Measurements from ENCODE around the gene BAD.
A peak's percentile ranks its signal among the peaks of the same experiment; 100 is the strongest.

Gene BAD

DNA sequence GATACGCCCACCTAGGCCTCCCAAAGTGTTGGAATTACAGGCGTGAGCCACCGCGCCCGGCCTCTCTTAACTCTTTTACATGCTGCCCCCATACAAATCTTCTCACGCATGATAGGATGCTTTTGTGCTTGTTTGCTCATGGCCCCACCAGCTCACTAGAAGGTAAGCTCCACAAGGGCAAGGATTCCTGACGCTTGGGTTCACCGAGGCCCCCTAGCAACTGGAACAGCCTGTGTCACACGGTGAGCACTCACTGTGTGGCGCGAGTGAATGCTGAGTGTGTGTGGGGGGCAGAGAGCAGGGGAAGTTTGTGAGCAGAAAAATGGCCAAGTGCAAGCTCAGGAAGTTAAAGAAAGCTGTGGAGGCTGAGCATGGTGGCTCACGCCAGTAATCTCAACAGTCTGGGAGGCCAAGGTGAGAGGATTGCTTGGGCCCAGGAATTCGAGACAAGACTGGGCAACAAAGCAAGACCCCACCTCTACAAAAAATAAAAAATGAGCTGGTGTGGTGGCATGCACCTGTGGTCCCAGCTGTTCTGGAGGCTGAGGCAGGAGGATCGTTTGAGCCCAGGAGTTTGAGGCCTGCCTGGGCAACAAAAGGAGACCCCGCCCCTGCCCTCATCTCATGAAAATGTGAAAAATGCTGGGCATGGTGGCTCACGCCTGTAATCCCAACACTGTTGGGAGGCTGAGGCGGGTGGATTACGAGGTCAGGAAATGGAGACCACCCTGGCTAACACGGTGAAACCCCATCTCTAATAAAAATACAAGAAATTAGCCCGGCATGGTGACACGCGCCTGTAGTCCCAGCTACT lies 2.3 kb downstream of the BAD start:
- DNase-seq (ENCODE audit: insufficient read length) (no peak), FAIRE-seq (no peak)
- TF ChIP-seq POLR2AphosphoS5 (IDR thresholded peaks at IDR 0.05; ENCODE audit: low read depth, low read length) (no peak), TAF1 (IDR thresholded peaks at IDR 0.05; ENCODE audit: borderline replicate concordance, low read depth, low read length) (no peak), POLR2A (IDR thresholded peaks at IDR 0.05; ENCODE audit: low read depth, low read length) (no peak)

DNA sequence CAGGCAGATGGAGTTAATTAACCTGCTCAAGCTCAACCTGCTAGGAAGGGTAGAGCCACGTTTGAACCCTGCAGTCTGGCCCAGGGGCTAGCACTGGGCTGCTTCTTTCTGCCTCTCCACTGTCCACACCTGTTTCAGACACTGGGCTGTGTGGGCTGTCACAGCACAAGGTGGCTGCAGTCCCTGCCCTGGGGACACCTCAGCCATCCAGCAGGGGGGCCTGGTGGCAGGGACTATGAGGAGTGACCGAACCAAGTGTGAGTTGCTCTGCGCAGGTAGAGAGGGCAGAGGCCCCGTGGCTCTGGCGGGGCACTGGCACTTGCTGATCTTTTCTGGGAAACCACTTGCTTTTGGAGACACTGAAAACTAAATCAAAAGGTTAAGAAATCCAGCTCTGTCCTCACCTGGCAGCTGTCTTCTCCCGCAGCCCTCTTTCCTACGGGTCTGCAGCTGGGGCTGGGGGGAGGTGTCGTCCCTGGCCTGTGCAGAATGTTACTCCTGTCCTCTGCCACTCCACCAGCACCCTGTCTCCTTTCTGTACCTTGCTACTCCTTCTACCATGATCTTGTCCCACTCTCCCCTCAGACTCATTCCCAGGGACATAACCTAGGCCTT lies 5.8 kb downstream of the BAD start:
- FAIRE-seq (no peak), DNase-seq (ENCODE audit: insufficient read length) (no peak)
- TF ChIP-seq POLR2A (IDR thresholded peaks at IDR 0.05; ENCODE audit: low read depth, low read length) = no peak
- TF ChIP-seq POLR2AphosphoS5 (IDR thresholded peaks at IDR 0.05; ENCODE audit: low read depth, low read length) = no peak
- no peak for TF ChIP-seq TAF1 (IDR thresholded peaks at IDR 0.05; ENCODE audit: borderline replicate concordance, low read depth, low read length)

DNA sequence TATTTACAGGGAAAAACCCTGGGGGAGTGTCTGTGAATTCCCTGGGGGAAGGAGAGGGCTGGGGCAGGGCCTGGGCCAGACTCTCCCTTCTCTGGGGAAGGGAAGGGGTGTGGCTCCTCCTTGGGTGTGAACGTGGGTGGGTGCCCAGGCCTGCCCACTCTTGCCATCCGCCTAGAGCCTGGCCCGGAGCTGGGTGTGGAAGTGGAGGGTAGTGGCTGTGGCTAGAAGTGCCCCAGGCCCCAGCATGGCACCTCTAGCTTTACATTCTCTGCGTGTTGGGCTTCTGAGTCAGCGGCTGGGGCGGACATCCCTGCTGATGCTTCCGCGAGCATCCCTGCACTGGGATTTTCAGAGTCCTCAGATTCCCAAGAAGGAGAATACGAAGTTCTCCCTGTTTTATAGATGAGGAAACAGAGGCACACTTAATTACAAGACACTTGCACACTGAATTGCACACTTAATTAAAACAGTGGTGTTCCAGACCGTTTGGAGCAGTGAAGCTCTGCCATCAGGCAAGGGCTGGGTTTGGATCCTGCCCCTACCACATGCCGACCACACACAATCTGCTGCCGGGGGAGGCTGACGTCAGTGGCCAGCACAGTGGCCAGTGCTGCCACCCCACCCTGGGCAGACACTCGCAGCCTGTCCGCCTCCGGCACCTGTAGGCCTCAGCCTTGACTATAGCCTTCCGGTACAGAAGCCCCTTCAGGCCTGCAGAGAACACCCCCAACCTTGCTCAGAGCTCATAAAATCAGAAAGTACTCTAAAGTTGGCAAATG lies 7.6 kb downstream of the BAD start:
- FAIRE-seq (no peak), DNase-seq (ENCODE audit: insufficient read length) (no peak)
- no peak for TF ChIP-seq TAF1 (IDR thresholded peaks at IDR 0.05; ENCODE audit: borderline replicate concordance, low read depth, low read length)

DNA sequence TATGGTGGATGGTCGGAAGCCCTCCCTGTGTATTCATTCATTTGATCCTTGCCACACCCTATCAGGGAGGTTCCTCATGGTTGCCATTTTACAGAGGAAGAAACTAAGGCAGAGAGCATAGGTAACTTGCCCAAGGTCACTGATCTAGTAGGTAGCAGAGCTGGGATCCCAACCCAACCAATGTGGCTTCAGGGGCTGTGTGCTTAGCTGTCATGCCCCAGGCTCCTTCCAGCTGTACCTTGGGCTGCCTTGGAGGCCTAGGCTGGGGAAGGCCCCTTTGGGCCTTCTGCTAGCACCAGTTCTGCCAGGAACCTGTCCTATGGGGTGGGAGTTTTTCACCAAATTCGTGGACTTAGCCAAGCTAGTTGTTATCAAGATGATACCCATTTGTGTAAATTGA lies 8.6 kb downstream of the BAD start:
- FAIRE-seq (no peak), DNase-seq (ENCODE audit: insufficient read length) (no peak)
- no peak for TF ChIP-seq TAF1 (IDR thresholded peaks at IDR 0.05; ENCODE audit: borderline replicate concordance, low read depth, low read length)
- no peak for TF ChIP-seq POLR2A (IDR thresholded peaks at IDR 0.05; ENCODE audit: low read depth, low read length)
- no peak for TF ChIP-seq POLR2AphosphoS5 (IDR thresholded peaks at IDR 0.05; ENCODE audit: low read depth, low read length)

DNA sequence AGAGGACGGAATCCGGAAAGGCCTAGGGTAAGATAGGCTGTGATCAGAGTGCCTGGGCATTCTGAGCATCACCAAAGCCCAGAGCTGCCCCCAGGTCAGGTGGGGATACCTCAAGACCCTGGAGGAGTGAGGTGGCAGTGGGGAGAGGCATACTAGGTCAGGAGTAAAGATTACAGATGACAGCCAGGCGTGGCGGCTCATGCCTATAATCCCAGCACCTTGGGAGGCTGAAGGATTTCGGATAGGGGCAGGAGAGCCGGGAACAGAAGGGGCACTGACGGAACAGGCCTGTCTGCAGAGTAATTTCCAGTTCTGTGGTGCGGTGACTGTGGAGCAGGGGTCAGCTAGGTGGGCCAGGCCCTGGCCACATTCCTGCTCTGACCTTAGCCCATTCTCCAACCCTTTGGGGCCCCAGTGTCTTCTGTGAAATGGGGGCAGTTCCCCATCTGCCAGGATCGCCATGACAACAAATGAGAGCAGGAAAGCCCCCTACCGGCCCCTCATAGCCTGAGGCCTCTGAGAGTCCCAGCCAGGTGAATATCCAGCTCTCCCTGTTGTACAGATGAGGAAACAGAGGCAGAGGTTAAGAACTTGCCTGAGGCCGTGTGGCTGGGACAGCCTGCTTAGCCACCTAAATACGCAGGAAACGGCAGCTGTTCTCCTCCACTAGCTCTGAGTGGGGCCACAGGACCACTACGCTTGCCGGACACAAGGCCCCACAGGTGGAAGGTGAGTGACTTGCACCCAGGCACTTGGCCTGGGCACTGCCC lies 9.2 kb downstream of the BAD start:
- no peak for DNase-seq (ENCODE audit: insufficient read length)
- no peak for TF ChIP-seq TAF1 (IDR thresholded peaks at IDR 0.05; ENCODE audit: borderline replicate concordance, low read depth, low read length)
- TF ChIP-seq POLR2A (IDR thresholded peaks at IDR 0.05; ENCODE audit: low read depth, low read length) = no peak
- TF ChIP-seq POLR2AphosphoS5 (IDR thresholded peaks at IDR 0.05; ENCODE audit: low read depth, low read length) = no peak
- no peak for FAIRE-seq

DNA sequence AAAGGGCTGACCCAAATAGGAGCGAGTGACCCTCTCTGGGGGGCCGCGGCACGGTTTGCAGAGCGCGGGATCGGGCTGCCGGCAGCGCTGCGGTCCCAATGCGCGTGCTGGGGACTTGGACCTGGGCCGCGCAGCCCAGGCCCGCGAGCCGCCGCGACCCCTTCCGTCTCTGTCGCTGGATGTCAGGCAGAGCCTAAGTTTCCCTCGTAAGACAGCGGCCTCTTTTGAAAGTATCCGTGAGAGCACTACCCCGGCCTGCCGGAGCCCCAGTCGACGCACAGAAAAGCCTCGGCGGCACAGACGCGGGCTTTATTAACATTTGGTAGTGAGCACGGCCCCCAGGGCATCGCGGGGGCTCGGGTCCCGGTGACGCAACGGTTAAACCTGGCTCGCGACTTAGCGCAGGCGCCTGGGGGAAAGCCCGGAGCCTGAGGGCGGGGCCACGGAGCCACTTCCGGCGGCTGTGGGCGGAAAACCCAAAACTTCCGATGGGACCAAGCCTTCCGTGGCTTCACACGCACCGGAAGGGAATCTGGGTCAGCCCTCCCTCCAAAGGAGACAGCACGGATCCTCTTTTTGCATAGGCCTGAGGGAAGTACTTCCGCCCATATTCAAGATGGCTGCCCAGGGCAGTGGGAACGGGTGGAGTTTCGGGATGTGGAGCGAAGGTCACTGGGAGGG lies 14.8 kb downstream of the BAD start:
- TF ChIP-seq POLR2AphosphoS5 (IDR thresholded peaks at IDR 0.05; ENCODE audit: low read depth, low read length) (peak; percentile 27), TAF1 (IDR thresholded peaks at IDR 0.05; ENCODE audit: borderline replicate concordance, low read depth, low read length) (peak; percentile 12; the same call in 1 of the 2 replicates), POLR2A (IDR thresholded peaks at IDR 0.05; ENCODE audit: low read depth, low read length) (peak; percentile 57)
- FAIRE-seq (peak; percentile 97), DNase-seq (ENCODE audit: insufficient read length) (peak; percentile 84)

DNA sequence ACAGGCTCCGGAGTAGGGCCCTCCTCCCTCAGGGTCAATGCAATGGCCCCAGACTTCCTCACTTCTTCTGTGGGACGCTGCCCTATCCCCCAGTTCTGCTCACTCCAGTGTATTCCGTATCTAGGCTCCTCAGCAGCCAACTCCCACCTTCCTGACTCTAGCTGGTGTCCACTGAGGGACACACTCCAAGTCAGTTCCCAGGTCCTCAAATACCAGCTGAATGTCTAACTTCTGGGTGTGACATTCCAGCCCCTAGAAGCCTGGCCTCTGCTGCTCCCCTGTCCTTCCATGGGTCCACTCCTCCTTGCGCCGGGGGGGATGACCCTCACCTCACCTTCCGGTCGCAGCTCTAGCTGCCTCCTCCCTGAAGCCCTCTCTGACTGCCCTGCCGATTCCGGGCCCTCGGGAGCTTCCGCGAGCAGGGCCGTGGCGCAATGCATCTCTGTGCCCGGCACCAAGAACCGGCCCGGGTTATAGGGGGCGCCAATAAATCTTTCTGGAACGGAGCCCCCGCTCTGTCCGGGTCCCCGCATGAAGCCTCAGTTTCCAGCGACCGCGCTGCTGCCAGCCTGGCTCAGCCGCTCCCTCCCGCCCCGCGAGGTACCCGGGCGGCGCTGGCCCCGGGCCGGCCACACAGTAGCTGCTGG lies 15.4 kb downstream of the BAD start:
- DNase-seq (ENCODE audit: insufficient read length) (no peak), FAIRE-seq (no peak)
- no peak for TF ChIP-seq TAF1 (IDR thresholded peaks at IDR 0.05; ENCODE audit: borderline replicate concordance, low read depth, low read length)
- TF ChIP-seq POLR2A (IDR thresholded peaks at IDR 0.05; ENCODE audit: low read depth, low read length) = no peak; the same call in 1 of the 2 replicates
- peak; percentile 34; the same call in 1 of the 2 replicates for TF ChIP-seq POLR2AphosphoS5 (IDR thresholded peaks at IDR 0.05; ENCODE audit: low read depth, low read length)

DNA sequence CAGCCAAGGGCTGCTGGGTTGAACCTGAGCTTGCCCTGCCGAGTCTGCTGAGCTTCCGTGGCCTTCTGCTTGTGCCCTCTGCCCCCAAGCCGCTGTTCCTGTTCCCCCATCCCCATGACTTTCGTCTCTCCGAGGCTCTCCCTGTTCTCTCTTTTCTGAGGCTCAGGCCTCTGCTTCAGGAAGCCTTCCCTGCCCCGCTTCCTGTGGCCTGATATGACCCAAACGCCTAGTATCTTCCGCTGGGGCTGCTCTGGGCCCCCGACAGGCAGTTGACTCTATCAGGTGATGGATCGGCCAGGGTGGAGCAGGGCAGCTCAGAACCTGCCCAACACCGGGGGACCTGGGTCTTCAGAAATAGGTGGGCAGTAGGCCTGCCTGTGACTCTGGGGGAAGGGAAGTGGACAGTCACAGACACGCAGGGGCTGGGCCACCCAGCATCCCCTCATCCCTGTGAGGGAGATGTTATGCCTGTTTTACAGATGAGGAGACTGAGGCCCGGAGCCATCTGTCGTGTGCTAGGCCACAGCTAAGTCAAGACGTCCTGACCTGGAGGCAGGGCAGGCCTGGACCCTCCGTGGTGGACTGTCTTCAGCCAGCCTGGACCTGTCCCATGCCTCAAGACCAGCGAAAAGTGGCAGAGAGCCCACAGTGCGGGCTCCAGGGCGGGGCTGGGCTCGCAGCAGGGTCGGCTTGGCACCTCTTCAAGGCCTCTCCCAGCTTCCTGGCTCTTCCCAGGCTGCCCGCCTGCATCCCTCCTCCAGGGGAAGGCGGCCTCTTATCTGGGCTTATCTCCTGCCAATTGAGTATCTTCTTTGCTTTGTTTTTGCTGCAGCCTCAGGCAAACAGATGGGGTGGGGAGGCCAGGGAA lies 16.2 kb downstream of the BAD start:
- TF ChIP-seq POLR2A (IDR thresholded peaks at IDR 0.05; ENCODE audit: low read depth, low read length) (no peak; the same call in 1 of the 2 replicates), TAF1 (IDR thresholded peaks at IDR 0.05; ENCODE audit: borderline replicate concordance, low read depth, low read length) (no peak), POLR2AphosphoS5 (IDR thresholded peaks at IDR 0.05; ENCODE audit: low read depth, low read length) (no peak)
- no peak for DNase-seq (ENCODE audit: insufficient read length)
- no peak for FAIRE-seq

DNA sequence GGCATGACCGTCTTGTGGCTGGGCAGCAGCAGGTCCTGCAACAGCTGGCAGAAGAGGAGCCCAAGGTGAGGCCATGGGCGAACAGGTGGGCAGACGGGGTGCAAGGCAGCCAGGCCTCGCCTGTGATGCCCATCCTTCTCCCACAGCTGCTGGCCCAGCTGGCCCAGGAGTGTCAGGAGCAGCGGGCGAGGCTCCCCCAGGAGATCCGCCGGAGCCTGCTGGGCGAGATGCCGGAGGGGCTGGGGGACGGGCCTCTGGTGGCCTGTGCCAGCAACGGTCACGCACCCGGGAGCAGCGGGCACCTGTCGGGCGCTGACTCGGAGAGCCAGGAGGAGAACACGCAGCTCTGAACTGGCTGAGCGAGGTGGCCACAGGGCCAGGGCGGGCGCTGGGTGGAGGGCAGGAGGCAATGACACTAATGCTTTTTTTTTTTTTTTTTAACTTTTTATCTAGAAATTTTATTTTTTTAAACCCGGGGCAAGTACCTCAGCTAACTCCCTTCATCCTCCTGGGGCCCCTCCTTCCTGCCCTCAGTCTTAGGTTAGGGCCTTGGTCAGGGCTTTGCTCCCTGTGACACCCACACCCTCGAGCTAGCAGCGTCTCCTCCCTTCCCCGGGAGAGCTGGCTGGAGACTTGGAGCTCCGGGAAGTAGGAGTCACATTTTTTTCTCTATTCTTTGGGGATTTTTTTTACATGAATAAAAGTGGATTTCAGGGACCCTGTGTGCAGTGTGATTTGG lies 17.1 kb downstream of the BAD start:
- no peak for DNase-seq (ENCODE audit: insufficient read length)
- no peak for FAIRE-seq
- TF ChIP-seq TAF1 (IDR thresholded peaks at IDR 0.05; ENCODE audit: borderline replicate concordance, low read depth, low read length) (no peak), POLR2AphosphoS5 (IDR thresholded peaks at IDR 0.05; ENCODE audit: low read depth, low read length) (no peak), POLR2A (IDR thresholded peaks at IDR 0.05; ENCODE audit: low read depth, low read length) (no peak)

Measured in GM12892 (cell line).